ENCODE measurements around the gene CCL20. TPM values are rescaled to one million over a fixed set of nuclear protein-coding genes. Genes with fewer than 3 reads are reported as not detected.
A peak's percentile ranks its signal among the peaks of the same experiment; 100 is the strongest.

The CCL20 gene
- polyA plus RNA-seq, 1 of the 3 experiments (the other 2 are of a cell fraction): 0.12 TPM

DNA sequence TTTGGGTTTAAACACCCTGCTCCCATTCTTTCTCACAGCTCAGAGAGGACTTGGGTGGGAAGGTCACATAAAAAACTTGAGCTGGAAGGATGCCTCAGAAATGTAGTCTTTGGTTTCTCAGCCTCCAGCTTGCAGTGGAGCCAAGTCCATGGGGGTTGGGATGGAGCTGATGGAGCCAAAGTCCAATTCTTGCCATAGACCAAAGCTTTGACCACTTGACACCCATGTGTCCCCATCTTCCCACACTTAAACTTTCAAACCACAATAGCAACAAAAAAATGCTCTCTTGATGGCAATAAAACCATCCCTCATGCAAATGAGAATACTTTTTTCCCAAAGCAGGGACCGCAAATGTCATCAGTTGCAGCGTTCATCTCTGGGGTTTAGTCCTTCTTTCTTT, 43.1 kb downstream of the CCL20 start:
- Histone ChIP-seq H3K4me2 (no peak overlapping the region), H3K9ac (no peak overlapping the region), H3K4me3 (ENCODE audit: low read depth in 2 of 2, low read length in 1 of 2) (no peak overlapping the region), H3F3A (replicated peaks; ENCODE audit: insufficient read depth) (peaks cover 2% of the 10 kb centered on the region), H3K27ac (ENCODE audit: low read depth in 2 of 2, low read length in 1 of 2) (no peak overlapping the region), H3K9me2 (no peaks in the 10 kb centered on the region), H2AFZ (ENCODE audit: low read depth) (no peak overlapping the region), H3K4me1 (ENCODE audit: control insufficient read depth in 1 of 2, insufficient read depth in 2 of 2, low read depth in 1 of 2, low read length in 1 of 2) (peaks cover 0 to 4% of the 10 kb centered on the region in 2 experiments; a peak in 1 of 4 replicates), H4K20me1 (ENCODE audit: insufficient read depth) (no peaks in the 10 kb centered on the region), H3K9me3 (no peaks in the 10 kb centered on the region), H3K79me2 (ENCODE audit: insufficient read depth) (no peaks in the 10 kb centered on the region), H3K36me3 (replicated peaks in 1 of 2; ENCODE audit: control insufficient read depth in 1 of 2, insufficient read depth in 2 of 2, low read length in 1 of 2) (no peaks in the 10 kb centered on the region), H3K27me3 (ENCODE audit: insufficient read depth) (no peaks in the 10 kb centered on the region)
- ChIA-PET CTCF (no interaction called here), POLR2A (no interaction called here)
- TF ChIP-seq, protein P1, sequence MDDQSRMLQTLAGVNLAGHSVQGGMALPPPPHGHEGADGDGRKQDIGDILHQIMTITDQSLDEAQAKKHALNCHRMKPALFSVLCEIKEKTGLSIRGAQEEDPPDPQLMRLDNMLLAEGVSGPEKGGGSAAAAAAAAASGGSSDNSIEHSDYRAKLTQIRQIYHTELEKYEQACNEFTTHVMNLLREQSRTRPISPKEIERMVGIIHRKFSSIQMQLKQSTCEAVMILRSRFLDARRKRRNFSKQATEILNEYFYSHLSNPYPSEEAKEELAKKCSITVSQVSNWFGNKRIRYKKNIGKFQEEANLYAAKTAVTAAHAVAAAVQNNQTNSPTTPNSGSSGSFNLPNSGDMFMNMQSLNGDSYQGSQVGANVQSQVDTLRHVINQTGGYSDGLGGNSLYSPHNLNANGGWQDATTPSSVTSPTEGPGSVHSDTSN (IDR thresholded peaks at IDR 0.05): no peak
- TF ChIP-seq SMC3 (IDR thresholded peaks at IDR 0.05; ENCODE audit: low read depth, low read length) (no peak), TCF12 (IDR thresholded peaks at IDR 0.05) (no peak), MEF2A (IDR thresholded peaks at IDR 0.05; ENCODE audit: borderline replicate concordance, low read depth) (no peak), USF2 (IDR thresholded peaks at IDR 0.05; ENCODE audit: borderline replicate concordance, low read depth, low read length) (no peak)
- 82% methylated on average over 2 of the region's 2 CpGs for WGBS (ENCODE audit: low lambda C conversion rate)
- no peak for DNase-seq

DNA sequence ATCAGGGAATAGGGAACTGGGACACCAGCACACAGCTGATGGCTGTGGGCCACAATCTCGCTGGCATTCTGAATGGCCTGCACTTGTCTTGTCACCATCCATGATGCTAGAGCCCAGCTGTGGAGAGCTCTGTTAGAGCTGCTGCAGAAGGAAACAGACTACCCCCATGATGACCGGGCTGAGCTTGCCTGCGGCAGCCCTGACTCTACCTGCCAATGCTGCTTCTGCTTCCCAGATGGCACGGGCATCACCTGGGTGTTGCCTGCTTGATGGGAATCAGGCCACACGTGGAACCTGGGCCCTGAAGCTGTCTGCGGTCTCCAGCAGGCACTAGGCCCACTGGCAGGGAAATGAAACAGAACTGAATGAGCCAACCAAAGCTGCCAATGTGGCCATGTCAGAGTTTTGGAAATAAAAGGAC, 46.6 kb downstream of the CCL20 start:
- no peak overlapping the region for H3K27ac ChIP-seq (ENCODE audit: low read depth in 2 of 2, low read length in 1 of 2)
- H3K4me2 ChIP-seq: no peak overlapping the region
- H3F3A ChIP-seq (replicated peaks; ENCODE audit: insufficient read depth): peaks cover 30% of the 10 kb centered on the region
- CTCF ChIA-PET: interaction anchor here (1.0 kb wide), 1 partner anchor 15 kb away, joined by 3 read pairs; no protein-coding TSS in a partner anchor
- no peaks in the 10 kb centered on the region for H3K9me2 ChIP-seq
- no peak for DNase-seq
- no peaks in the 10 kb centered on the region for H3K36me3 ChIP-seq (replicated peaks in 1 of 2; ENCODE audit: control insufficient read depth in 1 of 2, insufficient read depth in 2 of 2, low read length in 1 of 2)
- 55% methylated on average over 4 of the region's 6 CpGs for WGBS (ENCODE audit: low lambda C conversion rate)
- POLR2A ChIA-PET: interaction anchor here (0.8 kb wide), 1 partner anchor 55 kb away, joined by 3 read pairs; no protein-coding TSS in a partner anchor
- no peak overlapping the region for H3K4me3 ChIP-seq (ENCODE audit: low read depth in 2 of 2, low read length in 1 of 2)
- no peaks in the 10 kb centered on the region for H3K27me3 ChIP-seq (ENCODE audit: insufficient read depth)
- H3K9me3 ChIP-seq: no peaks in the 10 kb centered on the region
- H2AFZ ChIP-seq (ENCODE audit: low read depth): peak overlapping the region; percentile 73; the same call in 1 of the 2 replicates
- no peaks in the 10 kb centered on the region for H4K20me1 ChIP-seq (ENCODE audit: insufficient read depth)
- 0 out of 2 replicates have a peak overlapping the region, but pooled peaks have one; percentile 20 for H3K9ac ChIP-seq
- peaks cover 0 to 18% of the 10 kb centered on the region in 2 experiments; a peak in 2 of 4 replicates for H3K4me1 ChIP-seq (ENCODE audit: control insufficient read depth in 1 of 2, insufficient read depth in 2 of 2, low read depth in 1 of 2, low read length in 1 of 2)
- H3K79me2 ChIP-seq (ENCODE audit: insufficient read depth): no peaks in the 10 kb centered on the region
- TF ChIP-seq TCF12 (IDR thresholded peaks at IDR 0.05) (no peak), TAF1 (IDR thresholded peaks at IDR 0.05; ENCODE audit: borderline replicate concordance, low read depth, low read length) (no peak), EP300 (IDR thresholded peaks at IDR 0.05; ENCODE audit: borderline replicate concordance in 1 of 2, low read depth in 1 of 2, low read length in 1 of 2) (no peak), GATA2 (CRISPR knock-in tag; IDR thresholded peaks at IDR 0.05) (no peak), REST (IDR thresholded peaks at IDR 0.05; ENCODE audit: low read depth, low read length) (no peak), YY1 (IDR thresholded peaks at IDR 0.05; ENCODE audit: low read depth) (no peak), MXI1 (IDR thresholded peaks at IDR 0.05; ENCODE audit: low read depth, low read length) (no peak), RCOR1 (IDR thresholded peaks at IDR 0.05; ENCODE audit: low read length) (no peak), FOXM1 (IDR thresholded peaks at IDR 0.05; ENCODE audit: low read depth) (no peak), MAX (IDR thresholded peaks at IDR 0.05; ENCODE audit: low read depth) (no peak), POLR2AphosphoS5 (IDR thresholded peaks at IDR 0.05; ENCODE audit: low read depth, low read length) (no peak), USF2 (IDR thresholded peaks at IDR 0.05; ENCODE audit: borderline replicate concordance, low read depth, low read length) (no peak), RAD21 (IDR thresholded peaks at IDR 0.05; ENCODE audit: low read length) (no peak), EZH2phosphoT487 (IDR thresholded peaks at IDR 0.05; ENCODE audit: borderline replicate concordance, low read depth) (no peak), RXRA (IDR thresholded peaks at IDR 0.05; ENCODE audit: borderline replicate concordance, low read depth) (no peak), JUND (IDR thresholded peaks at IDR 0.05) (no peak), SMC3 (IDR thresholded peaks at IDR 0.05; ENCODE audit: low read depth, low read length) (no peak)
- TF ChIP-seq, protein P2, sequence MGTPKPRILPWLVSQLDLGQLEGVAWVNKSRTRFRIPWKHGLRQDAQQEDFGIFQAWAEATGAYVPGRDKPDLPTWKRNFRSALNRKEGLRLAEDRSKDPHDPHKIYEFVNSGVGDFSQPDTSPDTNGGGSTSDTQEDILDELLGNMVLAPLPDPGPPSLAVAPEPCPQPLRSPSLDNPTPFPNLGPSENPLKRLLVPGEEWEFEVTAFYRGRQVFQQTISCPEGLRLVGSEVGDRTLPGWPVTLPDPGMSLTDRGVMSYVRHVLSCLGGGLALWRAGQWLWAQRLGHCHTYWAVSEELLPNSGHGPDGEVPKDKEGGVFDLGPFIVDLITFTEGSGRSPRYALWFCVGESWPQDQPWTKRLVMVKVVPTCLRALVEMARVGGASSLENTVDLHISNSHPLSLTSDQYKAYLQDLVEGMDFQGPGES (IDR thresholded peaks at IDR 0.05; ENCODE audit: low read depth, low read length): no peak

Data from SK-N-SH (cell line).